Lower leg skin (tissue), 4 donors: ENCODE results near the gene PDZRN3. TPM values are rescaled to one million over a fixed set of nuclear protein-coding genes. Genes with fewer than 3 reads are reported as not detected.

Experiments used
- DNase-seq, 2 donors: peaks; one replicate each; pipeline ENCODE4 v3.0.0-alpha.2; 2019; ENCODE audit warnings: low spot score in 2 of 2
- H3K4me3 ChIP-seq: fragments of 200-600 bp; sonication (generic); 2 replicates; pipeline ENCODE4 v1.5.1; 2017; ENCODE audit warnings: mild to moderate bottlenecking, low read depth; ENCODE audit not compliant: poor library complexity, severe bottlenecking
- CTCF ChIP-seq, 3 donors: fragments of 450-650 bp; IDR thresholded peaks; one replicate each; pipeline ENCODE4 v1.5.1; 2016; ENCODE audit warnings: antibody characterized with exemption in 3 of 3, mild to moderate bottlenecking in 3 of 3, moderate library complexity in 2 of 3
- POLR2A ChIP-seq, 2 donors: fragments of 450-650 bp; IDR thresholded peaks; one replicate each; pipeline ENCODE4 v1.6.1; 2016 to 2017; ENCODE audit warnings: antibody characterized with exemption in 2 of 2, mild to moderate bottlenecking in 1 of 2, moderate library complexity in 1 of 2
- WGBS, 2 donors: methylation state at CpG; one replicate each; pipeline ENCODE4 v1.1.5; 2018; 5-methylcytosine and 5-hydroxymethylcytosine counted together
- intact Hi-C: fragments of 100-400 bp; cut with DNase I; formaldehyde crosslinking; loops from one replicate; pipeline ENCODE4 v1.15.0; 2023; ENCODE audit warnings: low total_unique reads
- total RNA-seq, 4 donors: library from RNA; depleted of rRNA; stranded (reverse); fragments of >200 nt; gene quantifications; one replicate each; pipeline ENCODE4 v1.1.0, GENCODE V29; 2016

The PDZRN3 gene
- total RNA-seq, 4 donors from 2014 or later: 9.7 to 29.9 (median 13.4) TPM

GRCh38 chr3:73427048-73427706, 197.6 kb downstream of the PDZRN3 start:
- intact Hi-C loops: no loop called here
- 71 to 77% methylated on average over 11 of the region's 11 CpGs for WGBS, 2 donors
- no peak for TF ChIP-seq CTCF (IDR thresholded peaks at IDR 0.05)
- TF ChIP-seq POLR2A (IDR thresholded peaks at IDR 0.05): no peak
- no peak overlapping the region for H3K4me3 ChIP-seq
- DNase-seq: no peak

- no peak for DNase-seq
- WGBS, 2 donors: 45 to 54% methylated on average over 7 of the region's 7 CpGs
- intact Hi-C loops: no loop called here
Measured at GRCh38 chr3:73426606-73427005, 198.1 kb downstream of the PDZRN3 start.

GRCh38 chr3:73423116-73423515, 201.6 kb downstream of the PDZRN3 start:
- intact Hi-C loops: no loop called here
- no peak for DNase-seq
- H3K4me3 ChIP-seq: no peak overlapping the region
- WGBS, 2 donors: 52 to 63% methylated on average over 3 of the region's 3 CpGs
- no peak for TF ChIP-seq CTCF (IDR thresholded peaks at IDR 0.05)
- no peak for TF ChIP-seq POLR2A (IDR thresholded peaks at IDR 0.05)

More at GRCh38 chr3:73426606-73427005, 198.1 kb downstream of the PDZRN3 start:
- no peak overlapping the region for H3K4me3 ChIP-seq
- TF ChIP-seq POLR2A (IDR thresholded peaks at IDR 0.05) (no peak), CTCF (IDR thresholded peaks at IDR 0.05) (no peak)

- no peak for TF ChIP-seq CTCF (IDR thresholded peaks at IDR 0.05)
- no peak for TF ChIP-seq POLR2A (IDR thresholded peaks at IDR 0.05)
- WGBS, 2 donors: 14 to 21% methylated on average over 2 of the region's 2 CpGs
- intact Hi-C loops: no loop called here
- H3K4me3 ChIP-seq: no peak overlapping the region
- no peak for DNase-seq
Measured at GRCh38 chr3:73422571-73422970, 202.2 kb downstream of the PDZRN3 start.

GRCh38 chr3:73419942-73420341, 204.8 kb downstream of the PDZRN3 start:
- 72% methylated on average over 3 of the region's 3 CpGs for WGBS, 2 donors
- DNase-seq: no peak
- TF ChIP-seq CTCF (IDR thresholded peaks at IDR 0.05): no peak
- TF ChIP-seq POLR2A (IDR thresholded peaks at IDR 0.05): no peak
- intact Hi-C loops: no loop called here
- H3K4me3 ChIP-seq: no peak overlapping the region
